GM18502 (cell line): ENCODE measurements around the gene MARCHF3.
"Not testable (repeated sequence)": the region's sequence is repeated elsewhere in the genome, so short reads cannot be mapped to it uniquely, and the experiment has no call there.

Experiments
- ATAC-seq: cut with Tn5 transposase; IDR thresholded peaks from one replicate; pipeline ENCODE4 v1.9.1; 2021; ENCODE audit warnings: mild to moderate bottlenecking; ENCODE audit not compliant: unreplicated experiment, poor library complexity

MARCHF3 gene

GRCh38 chr5:127053049-127053448 lies 22.7 kb upstream of the MARCHF3 start:
- ATAC-seq = no peak

- ATAC-seq = no peak
Observed at GRCh38 chr5:127051591-127051990, 21.2 kb upstream of the MARCHF3 start.

- ATAC-seq = no peak
Observed at GRCh38 chr5:127046343-127047072, 16.1 kb upstream of the MARCHF3 start.

- no peak for ATAC-seq
Observed at GRCh38 chr5:127042593-127042992, 12.2 kb upstream of the MARCHF3 start.

- ATAC-seq = no peak
Observed at GRCh38 chr5:127041571-127041970, 11.2 kb upstream of the MARCHF3 start.

- ATAC-seq = no peak
Observed at GRCh38 chr5:127040796-127041520, 10.6 kb upstream of the MARCHF3 start.

GRCh38 chr5:127038550-127038949 lies 8.2 kb upstream of the MARCHF3 start:
- no peak for ATAC-seq

- ATAC-seq = no peak
Observed at GRCh38 chr5:127031863-127032232, 1.5 kb upstream of the MARCHF3 start.

GRCh38 chr5:127031147-127031862 lies 947 bp upstream of the MARCHF3 start:
- ATAC-seq = peak; percentile 12

- peak; percentile 20 for ATAC-seq
Observed at GRCh38 chr5:127029581-127030258, 638 bp downstream of the MARCHF3 start.

- ATAC-seq = no peak
Observed at GRCh38 chr5:127028822-127029457, 1.4 kb downstream of the MARCHF3 start.

GRCh38 chr5:127027539-127027938 lies 2.8 kb downstream of the MARCHF3 start:
- no peak for ATAC-seq

- no peak for ATAC-seq
Observed at GRCh38 chr5:127026166-127026565, 4.2 kb downstream of the MARCHF3 start.

GRCh38 chr5:127025467-127025866 lies 4.9 kb downstream of the MARCHF3 start:
- ATAC-seq = no peak

GRCh38 chr5:127024821-127025220 lies 5.5 kb downstream of the MARCHF3 start:
- no peak for ATAC-seq

GRCh38 chr5:127023552-127024191 lies 6.7 kb downstream of the MARCHF3 start:
- not testable (repeated sequence) for ATAC-seq

GRCh38 chr5:127022846-127023245 lies 7.5 kb downstream of the MARCHF3 start:
- ATAC-seq = no peak

- no peak for ATAC-seq
Observed at GRCh38 chr5:127019928-127020327, 10.4 kb downstream of the MARCHF3 start.

- not testable (repeated sequence) for ATAC-seq
Observed at GRCh38 chr5:127016722-127017121, 13.6 kb downstream of the MARCHF3 start.

GRCh38 chr5:127015716-127016115 lies 14.6 kb downstream of the MARCHF3 start:
- ATAC-seq = no peak
